SK-MEL-5 (cell line): ENCODE results near the gene SLC6A4. TPM values are rescaled to one million over a fixed set of nuclear protein-coding genes. Genes with fewer than 3 reads are reported as not detected.

Experiments used
- DNase-seq: peaks from one replicate; pipeline ENCODE4 v3.0.0-alpha.2; 2016; ENCODE audit warnings: low read depth, low spot score
- in situ Hi-C: cut with HindIII; loops from 2 replicates; pipeline ENCODE4 v1.10.0; 2016; ENCODE audit warnings: low sequenced_read_pairs, high pct_unique_total_duplicates, low pct_unique_long_range_greater_than_20kb
- total RNA-seq: library from RNA; depleted of rRNA; stranded (reverse); fragments of >200 nt; shearing (Covaris generic); gene quantifications from 2 replicates; pipeline ENCODE4 v1.2.3, GENCODE V29; 2014

The SLC6A4 gene
- total RNA-seq, 1 experiment from 2014 or later = 0.24 TPM

DNA sequence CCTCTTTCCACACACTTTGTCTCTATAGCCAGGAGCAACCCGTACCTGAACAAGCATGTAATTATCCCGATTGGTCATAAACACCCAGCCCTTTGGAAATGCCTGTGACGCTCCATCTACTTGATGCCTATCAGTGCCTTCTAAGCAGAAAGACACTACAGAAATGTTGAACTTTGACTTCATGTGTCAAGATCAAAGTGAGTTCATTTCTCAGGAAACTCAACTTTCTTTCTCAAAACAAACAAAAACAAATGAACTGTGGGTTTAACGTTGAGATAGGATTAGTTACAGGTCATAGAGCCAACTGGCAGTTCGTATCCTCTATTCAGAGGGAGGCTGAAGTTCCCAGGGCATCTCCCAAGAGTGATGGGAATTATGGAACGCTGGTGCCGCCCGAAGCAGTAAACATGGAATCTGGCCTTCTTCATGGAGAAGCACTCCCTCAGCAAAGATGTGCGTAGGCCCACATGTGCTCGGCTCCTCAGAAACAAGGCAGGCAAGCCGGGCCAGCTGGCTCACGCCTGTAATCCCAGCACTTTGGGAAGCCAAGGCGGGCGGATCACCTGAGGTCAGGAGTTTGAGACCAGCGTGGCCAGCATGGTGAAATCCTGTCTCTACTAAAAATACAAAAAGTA lies 9.5 kb downstream of the SLC6A4 start:
- DNase-seq = no peak
- in situ Hi-C loops = no loop called here

DNA sequence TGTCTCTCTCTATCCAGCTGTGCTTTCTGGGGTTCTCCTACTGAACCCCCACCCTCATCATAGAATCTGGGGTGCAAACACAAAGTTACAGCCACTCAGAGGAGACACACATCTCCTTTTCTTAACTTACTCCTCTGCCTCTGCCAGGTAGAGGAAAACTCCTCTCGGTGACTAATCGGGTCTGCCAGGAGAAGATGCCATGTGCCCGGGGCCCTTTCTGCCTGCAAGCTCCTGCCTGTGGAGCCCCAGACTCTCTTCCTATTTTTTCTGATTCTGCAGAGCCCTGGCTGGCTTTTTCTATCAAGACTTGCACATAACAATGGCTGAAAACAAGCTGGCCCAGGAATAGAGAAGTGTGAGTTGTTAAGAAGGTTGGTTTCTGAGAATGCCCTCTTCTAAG lies 10.4 kb downstream of the SLC6A4 start:
- in situ Hi-C loops = no loop called here
- DNase-seq = no peak

DNA sequence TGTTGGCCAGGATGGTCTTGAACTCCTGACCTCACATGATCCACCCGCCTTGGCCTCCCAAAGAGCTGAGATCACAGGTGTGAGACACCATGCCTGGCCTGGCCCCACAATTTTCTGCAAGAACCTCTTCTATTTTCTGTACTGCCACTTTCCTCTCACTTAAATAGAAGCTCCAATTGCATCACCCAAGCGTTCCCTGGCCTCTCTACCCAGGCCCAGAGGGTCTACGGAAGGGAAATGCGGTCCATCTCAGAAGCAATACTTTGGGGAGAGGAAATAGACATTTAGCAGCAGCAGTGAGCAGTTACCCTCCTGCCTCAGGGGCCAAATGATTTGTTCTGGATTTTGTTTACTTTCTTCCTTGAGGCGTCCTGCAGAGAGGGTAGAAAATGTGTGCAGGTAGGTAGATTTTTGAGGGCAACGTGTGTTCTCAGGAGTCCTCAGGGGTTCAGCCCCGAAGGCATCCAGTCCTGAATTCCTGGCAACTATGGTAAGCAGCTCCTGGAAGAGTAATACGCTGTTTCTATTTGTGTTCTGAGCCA lies 11.0 kb downstream of the SLC6A4 start:
- in situ Hi-C loops = no loop called here
- no peak for DNase-seq

DNA sequence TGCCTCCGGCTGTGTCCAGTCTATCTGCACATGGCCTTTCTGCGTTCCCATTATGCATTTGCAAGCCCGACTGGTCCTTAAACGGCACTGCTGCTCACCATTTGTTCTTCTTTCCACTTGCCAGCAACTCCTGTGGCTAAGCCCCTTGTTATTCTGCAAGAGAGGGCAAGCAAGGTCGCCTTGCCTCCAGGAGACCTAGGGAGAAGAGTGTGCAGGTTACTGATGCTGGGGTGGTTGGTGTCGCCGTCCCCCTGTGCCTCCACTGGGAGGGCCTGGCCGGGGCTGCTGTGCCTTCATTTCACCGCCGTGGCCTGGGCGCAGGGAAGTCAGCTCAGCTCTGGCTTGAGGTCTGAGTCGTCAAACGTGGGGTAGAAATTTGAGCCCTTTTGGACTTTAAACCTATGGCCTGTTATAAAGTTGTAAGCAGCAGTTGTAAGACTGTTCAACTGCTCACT lies 12.7 kb downstream of the SLC6A4 start:
- no peak for DNase-seq
- in situ Hi-C loops = no loop called here

DNA sequence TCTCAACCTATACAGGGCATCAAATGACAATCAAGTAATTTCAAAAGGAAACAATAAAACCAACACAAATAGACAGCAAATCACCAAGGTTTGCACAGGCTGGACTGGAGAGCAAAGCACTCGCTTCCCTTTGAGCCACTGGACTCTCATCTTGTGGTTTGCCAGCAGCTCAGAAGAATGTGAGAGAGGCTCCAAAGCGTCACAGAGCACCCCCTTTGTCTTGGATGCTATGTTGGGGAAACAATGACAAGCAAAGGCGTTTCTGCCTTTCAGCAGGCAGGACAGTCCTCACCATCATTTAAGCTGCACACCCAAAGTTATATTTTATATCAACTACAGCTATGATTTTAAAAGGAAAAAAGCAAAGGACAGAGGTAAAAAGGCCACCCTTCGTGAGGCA lies 13.2 kb downstream of the SLC6A4 start:
- DNase-seq = no peak
- in situ Hi-C loops = no loop called here

DNA sequence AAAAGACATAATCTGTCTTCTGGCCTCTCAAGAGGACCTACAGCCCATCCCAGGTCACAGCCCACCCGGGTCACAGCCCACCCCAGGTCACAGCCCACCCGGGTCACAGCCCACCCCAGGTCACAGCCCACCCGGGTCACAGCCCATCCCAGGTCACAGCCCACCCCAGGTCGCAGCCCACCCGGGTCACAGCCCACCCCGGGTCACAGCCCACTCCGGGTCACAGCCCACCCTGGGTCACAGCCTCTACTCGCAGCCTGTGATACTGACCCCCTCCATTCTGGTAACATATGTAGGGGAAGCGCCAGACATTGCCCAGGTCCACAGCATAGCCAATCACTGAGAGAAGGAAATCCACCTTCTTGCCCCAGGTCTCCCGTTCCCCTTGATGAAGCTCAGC lies 14.2 kb downstream of the SLC6A4 start:
- no peak for DNase-seq
- in situ Hi-C loops = no loop called here

DNA sequence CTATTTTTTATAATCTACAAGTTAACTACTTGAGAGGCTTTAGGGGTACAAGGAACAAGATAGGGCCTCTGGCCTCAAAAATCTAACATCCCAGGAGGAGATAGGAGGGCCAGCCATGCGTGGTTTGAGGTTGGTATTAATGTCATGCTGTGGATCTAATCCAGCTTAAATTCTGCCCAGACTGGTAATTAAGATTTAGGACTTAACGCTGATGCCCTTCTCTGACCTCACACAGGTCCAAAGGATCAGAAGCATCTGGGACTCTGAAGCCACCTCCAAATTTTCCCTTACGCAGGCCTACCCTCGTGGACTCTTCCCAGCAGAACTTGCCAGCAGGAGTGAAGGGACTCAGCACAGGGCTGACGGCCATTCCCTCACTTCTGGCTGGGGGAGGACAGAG lies 15.1 kb downstream of the SLC6A4 start:
- DNase-seq = no peak
- in situ Hi-C loops = no loop called here

DNA sequence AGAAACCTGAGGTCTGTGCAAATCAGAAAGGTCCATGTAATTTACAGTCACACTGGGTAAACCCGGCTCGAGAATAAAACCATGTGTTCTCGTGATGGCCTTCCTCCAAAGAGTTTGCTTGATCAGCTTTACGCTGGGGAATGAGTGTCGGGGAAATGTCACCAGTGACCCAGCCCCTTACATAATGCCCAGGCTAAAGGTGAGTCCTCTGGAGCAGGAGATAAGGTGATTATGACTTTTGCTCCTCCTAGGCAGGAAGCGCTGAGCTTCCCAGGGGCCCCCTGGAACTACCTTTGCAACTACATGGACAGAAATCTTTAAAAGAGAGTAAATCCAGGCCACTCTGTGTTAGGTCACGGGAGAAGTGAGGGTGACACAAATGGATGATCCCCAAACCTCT lies 15.7 kb downstream of the SLC6A4 start:
- no peak for DNase-seq
- in situ Hi-C loops = no loop called here

DNA sequence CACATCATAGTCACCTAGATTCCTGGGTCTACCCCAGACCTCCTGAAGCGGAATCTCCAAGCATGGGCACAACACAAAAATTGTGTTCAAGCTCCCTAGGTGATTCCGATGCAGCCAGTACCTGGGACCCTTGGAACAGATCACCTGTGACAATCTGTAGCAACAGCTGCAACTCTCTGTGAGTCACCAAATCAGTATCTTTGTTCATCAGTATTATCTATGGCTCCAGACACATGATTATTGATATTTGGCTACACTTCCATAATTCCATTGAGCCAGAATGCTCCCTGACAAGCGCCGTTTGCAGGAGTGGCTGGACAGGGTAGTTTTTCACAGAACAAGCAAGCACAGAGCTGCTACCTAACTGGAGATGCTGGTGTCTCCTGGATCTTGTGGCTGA lies 16.2 kb downstream of the SLC6A4 start:
- no peak for DNase-seq
- in situ Hi-C loops = no loop called here

DNA sequence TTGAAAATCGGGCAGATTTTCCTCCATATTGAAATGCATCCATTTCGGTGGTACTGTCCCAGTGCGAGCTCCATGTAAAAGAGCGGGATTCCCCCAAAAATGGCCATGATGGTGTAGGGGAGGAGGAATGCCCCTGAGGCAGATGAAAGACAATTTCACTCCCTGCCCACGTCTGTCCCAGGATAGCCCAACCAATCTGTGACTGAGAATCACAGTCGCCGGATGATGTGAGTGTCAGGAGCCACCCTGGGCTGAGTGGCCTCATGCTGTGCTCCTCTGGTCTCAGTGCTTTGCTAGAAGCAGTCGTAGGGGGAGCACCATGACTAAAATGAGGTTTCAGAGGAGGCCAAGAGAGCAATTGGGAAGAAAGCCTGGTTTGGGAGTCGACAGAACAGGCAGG lies 16.7 kb downstream of the SLC6A4 start:
- no peak for DNase-seq
- in situ Hi-C loops = no loop called here

DNA sequence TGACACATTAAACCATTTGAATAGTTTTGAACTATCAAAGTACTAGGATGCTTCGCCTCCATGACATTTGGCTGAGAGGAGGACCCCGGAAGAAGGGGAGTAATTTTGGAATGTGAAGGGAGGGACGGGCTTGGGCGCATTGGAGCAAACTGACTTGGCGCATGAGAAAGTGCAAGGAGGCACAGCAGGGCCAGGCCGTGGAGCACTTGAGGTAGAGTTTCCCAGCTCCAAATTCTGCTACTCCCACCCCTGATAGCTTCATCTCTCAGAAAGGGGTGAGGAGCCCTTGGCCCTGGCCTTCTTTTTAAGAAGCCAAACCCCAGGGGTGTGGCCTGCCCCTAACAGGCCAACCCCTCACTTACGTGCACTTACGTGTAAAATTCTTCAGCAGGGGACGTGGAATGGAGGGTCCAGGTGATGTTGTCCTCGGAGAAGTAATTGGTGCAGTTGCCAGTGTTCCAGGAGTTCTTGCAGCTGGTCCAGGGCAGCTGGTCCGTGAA lies 17.7 kb downstream of the SLC6A4 start:
- DNase-seq = no peak

DNA sequence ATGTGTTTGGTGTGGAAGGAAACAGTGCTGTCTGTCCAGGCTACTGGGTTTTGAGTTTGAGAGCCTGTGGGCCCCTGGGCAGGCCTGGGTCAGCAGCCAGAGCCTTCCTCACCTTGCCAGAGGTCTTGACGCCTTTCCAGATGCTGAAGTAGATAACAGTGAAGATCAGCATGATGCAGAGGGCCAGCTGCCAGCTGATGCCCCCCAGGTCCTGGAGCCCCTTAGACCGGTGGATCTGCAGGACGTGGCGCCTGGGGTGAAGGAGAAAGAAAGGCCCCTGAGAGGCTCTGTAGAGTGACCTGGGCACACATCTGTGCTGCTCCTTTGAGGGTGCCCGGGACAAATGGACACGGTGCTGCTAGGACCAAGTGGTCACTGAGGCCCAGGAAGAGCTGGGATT lies 18.4 kb downstream of the SLC6A4 start:
- no peak for DNase-seq
- in situ Hi-C loops = no loop called here

More for the DNA sequence above, 17.7 kb downstream of the SLC6A4 start:
- in situ Hi-C loops = no loop called here

DNA sequence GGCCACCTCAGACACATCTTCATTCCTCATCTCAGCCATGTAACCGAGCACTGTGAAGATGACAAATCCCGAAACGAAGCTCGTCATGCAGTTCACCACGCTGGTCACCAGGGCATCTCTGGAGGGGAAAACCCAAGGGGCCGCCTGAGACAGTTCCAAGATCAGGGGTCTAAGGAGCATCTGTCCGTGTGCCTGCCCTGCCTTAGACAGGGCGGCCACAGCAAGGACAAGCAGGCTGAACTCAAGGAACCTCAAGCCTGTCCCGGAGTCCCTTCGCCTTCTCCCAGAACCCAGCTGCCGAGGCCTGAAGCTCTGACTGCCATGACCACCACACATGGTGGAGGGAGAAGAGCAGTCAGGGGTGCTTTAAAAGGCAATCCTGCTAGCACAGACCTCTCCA lies 22.7 kb downstream of the SLC6A4 start:
- in situ Hi-C loops = no loop called here
- no peak for DNase-seq

DNA sequence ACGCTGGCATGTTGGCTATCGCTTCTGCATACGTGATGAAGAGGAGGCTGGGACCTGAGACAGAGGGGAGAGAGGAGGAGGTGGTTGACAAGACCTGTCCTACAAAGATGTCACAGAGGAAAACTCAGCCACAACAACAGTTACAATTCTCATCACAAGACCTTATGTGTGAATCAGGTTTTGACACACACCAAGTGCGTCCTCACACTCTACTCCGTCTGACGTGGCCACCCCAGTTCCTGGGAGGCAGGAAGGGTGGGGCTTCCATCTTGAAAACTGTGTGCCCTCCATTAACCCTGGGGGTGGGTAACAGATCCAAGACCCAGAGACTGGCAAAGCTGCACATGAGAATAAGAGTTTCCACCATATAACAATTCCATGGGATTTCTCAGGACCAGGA lies 24.1 kb downstream of the SLC6A4 start:
- in situ Hi-C loops = no loop called here
- DNase-seq = no peak

DNA sequence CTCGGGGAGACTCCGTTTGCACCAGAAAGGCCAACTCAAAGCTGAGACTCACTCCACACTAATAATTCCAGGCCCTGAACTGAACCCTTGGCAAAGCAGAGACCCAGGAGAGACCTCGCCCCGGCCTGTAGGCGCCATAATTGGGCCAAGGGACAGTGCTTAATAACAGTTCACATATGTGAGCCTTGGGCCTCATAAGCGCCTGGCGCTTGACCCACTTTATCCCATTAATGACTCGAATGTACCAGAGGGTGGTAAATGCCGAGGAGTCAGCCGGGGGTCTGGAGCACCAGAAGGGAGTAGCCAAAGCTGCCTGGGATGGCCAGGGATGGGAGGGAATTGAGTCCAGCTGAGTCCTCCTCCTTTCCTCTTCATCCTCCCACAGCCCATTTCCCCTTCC lies 24.6 kb downstream of the SLC6A4 start:
- in situ Hi-C loops = no loop called here

DNA sequence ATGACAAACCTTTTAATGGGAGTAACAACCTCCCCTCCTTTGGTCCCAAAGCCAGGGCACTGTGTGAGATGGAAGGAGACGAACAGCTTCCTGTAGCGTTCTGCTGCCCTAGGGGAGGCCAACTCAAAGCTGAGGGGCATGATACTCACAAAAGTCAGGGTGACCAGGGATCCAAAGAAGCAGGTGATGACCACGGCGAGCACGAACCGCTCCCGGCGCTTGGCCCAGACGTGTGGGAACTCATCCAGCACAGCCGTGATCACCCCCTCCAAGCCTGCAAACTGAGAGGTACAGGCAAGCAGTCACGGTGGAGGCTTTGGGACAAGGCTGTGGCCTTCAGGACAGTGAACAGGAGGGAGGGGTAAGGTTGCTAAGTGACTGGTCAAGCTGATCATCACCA lies 25.1 kb downstream of the SLC6A4 start:
- DNase-seq = no peak
- in situ Hi-C loops = no loop called here

More for the DNA sequence above, 24.6 kb downstream of the SLC6A4 start:
- DNase-seq = no peak

DNA sequence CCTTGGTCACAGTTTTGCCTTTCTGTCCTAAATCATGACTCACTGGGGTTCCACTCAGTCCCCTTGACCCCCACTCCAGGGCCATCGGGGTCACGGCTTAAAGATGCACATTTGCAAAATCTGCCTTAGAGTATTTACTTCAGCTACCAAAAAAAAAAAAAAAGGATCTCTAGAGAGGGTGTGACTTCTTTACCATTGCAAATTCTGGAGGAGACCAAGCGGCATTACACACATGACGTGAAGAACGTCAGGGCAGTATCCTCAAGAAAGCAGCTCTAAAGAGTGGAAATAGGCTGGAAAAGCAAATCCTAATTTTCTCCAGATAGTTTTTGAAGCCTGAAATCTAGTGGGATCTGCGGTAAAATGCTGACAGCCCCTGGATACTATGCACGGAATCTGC lies 25.6 kb downstream of the SLC6A4 start:
- DNase-seq = no peak
- in situ Hi-C loops = no loop called here

DNA sequence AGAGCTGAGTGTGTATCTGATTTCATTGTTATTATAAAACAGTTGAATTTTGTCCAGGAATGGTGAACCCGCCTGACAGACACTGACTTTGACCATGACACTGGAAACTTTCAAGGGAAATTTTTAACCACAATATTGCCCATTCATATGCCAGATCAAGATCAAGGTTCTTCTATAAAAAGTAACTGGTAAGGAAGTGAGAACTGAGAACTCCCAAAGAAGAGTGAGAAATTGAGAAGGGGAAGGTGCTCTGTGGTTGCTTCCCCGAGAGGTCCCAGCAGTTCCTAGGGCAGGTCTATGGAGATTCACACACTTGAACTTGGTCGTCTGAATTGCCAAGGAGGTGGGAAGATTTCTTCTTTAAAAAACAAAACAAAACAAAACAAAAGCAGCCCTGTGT lies 27.3 kb downstream of the SLC6A4 start:
- DNase-seq = no peak
- in situ Hi-C loops = no loop called here

DNA sequence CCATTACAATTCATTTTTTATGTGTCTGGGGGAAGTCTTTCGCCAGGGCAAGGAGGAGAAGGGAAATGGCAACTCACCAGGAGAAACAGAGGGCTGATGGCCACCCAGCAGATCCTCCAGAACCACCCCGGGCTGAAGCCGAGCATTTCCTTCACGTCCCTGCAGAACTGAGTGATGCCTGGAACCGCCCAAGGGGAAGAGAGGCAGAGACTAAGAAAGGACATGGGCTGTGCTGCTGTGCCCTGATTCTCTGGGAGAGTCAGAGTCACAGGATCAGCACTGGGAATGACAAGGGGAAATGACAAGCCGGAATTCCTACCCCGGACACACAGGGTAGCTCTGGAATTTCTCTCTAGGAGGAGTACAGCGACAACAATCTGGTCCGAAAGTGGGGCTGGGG lies 27.8 kb downstream of the SLC6A4 start:
- DNase-seq = no peak
- in situ Hi-C loops = no loop called here
